DMS153 treated with DMSO at 0.1 percent for 48 hours (cell line): ENCODE results near the gene DYRK4.

ENCODE experiments used
- DNase-seq: peaks from one replicate; lab custom pipeline; 2025; ENCODE audit not compliant: unreplicated experiment; lab: John Stamatoyannopoulos, UW

DYRK4 gene

DNA sequence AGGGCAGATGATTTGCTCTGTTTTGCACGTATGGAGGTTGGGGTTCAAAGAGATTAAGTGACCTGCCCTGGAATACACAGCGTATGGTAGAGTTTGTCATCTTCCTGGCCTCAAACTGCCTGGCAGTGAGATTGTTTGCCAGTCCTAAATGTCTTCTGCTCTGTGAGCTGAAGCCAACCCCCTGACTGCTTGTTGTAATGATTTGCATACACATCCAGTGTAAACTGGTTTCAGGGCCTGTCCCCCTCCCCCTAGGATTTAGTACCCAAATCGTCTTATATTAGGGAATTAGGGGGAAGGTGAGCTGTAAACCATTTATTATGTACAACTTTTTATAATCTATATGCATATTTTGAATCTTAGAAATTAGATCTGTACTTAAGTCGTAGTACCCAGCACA, 48.5 kb downstream of the DYRK4 start:
- DNase-seq = no peak

GRCh38 chr12:4615667-4616066, 53.7 kb downstream of the DYRK4 start:
- DNase-seq = no peak

DNA sequence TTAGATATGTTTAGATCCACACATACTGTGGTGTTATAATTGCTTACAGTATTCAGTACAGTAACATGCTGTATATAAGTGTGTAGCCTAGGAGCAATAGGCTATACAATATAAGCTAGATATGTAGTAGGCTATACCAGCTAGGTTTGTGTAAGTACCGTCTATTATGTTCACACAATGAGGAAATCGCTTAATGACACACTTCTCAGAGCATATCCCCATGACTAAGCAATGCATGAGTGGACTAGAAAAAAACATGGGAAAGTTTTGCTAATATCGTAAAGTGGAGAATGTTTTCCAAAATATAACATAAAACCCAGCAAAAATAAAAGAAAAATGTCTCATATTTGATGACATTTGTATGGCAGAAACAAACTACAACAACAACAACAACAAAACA, 59.5 kb downstream of the DYRK4 start:
- DNase-seq = peak; percentile 2

GRCh38 chr12:4626543-4626942, 64.5 kb downstream of the DYRK4 start:
- no peak for DNase-seq

- DNase-seq = no peak
Measured at GRCh38 chr12:4628406-4628805, 66.4 kb downstream of the DYRK4 start.

GRCh38 chr12:4630262-4630661, 68.3 kb downstream of the DYRK4 start:
- no peak for DNase-seq

DNA sequence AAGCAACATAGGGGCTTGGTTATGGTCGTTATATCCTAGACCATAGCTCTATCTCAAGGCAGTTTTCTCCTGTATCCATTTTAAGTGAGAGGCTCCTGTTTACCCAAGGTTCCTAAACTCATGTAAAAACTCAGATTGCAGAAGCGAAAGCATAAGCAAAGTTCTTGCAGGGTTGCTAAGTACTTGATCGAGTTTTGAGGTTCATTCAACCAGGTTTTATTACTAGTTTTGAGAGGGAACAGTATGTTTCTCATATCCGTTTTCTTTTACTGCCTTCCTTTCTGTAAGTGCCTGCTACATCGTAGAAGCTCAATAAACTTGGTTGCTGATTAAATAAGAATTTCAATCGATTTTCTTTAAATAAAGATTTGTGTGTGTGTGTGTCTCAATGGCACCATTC, 81.7 kb downstream of the DYRK4 start:
- DNase-seq = no peak

DNA sequence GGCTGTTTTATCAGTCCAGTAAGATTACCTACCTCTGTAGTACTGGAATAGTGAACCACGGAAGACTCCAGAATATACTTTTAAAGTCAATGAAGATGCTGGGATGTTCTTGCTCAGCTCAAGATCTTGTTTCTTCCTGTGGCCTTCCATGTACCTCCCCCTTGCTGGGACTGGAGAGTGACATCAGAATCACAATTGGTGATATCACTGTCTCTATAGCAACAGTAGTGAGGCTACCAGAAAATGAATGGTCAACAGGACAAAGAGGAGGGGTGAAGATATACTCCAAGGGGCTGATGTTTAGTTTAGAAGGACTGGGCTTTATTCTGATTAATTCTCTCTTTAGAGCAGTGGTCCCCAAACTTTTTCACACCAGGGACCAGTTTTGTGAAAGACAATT, 83.0 kb downstream of the DYRK4 start:
- no peak for DNase-seq

DNA sequence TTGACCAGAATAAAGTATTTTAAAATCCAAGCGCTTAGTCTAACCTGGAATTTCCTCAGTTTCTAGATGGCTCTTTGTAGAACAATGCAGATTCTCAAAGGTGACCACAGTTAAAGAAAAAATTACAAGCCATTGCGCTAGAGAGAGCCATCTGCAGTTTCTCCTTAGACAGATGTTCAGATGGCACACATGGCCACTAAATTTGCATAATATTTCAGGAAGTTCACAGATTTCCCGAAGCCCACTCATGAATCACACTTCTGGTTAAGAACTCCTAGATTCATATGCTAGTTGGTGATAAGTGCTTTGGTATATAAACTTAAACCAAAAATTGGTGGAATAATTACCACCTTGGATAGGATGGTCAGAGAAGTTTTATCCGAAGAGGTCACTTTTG, 86.1 kb downstream of the DYRK4 start:
- DNase-seq = no peak

DNA sequence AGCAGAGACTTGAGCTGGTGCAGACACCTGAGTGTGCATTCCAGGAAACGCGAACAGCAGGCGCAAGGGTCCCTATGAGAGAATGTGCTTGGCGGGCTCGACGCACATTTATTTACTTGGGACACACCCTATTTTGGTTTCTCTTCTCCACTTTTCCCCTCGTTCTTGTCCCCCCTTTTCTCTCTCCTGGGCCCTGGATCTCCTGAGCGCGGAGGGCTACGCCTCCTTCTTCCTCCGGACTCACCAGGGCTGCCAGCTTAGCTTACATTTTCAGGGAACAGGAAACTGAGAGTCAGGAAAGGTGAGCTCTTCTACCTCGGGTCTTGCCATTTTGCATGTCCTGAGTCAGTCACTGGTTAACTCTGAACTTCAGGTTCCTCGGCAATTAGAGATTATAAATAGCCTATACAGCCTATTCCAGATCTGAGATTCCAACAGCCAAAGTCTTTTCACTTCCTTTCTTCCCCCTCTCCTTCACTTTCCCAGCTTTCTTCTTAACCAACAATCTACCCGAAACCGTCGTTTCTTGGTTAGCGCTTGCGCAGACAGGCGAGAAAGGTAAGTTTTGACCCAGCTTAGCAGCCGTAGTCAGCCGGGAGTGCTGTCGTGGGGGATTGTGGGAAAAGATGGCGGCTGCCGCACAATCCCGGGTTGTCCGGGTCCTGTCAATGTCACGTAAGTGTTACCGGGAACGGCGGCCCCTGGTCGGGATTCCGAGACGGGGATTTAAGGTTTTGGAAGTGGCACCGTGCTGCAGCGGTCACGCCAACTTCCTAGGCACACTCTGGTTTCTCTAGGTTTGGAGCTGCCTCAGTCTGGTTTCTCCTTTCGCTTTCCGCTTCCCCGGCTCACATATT, 86.7 kb downstream of the DYRK4 start, which contains the start of the genes AKAP3 and NDUFA9:
AKAP3 (minus strand) TSS at position 551 of the 857 bp plus-strand sequence. CDS start 10,855 bp downstream, outside the sequence.
NDUFA9 (plus strand) TSS at position 614 of the 857 bp plus-strand sequence; CDS start at position 627, 13 bp downstream.
- peak; percentile 77 for DNase-seq

- DNase-seq = no peak
Measured at GRCh38 chr12:4649358-4649661, 87.3 kb downstream of the DYRK4 start.

DNA sequence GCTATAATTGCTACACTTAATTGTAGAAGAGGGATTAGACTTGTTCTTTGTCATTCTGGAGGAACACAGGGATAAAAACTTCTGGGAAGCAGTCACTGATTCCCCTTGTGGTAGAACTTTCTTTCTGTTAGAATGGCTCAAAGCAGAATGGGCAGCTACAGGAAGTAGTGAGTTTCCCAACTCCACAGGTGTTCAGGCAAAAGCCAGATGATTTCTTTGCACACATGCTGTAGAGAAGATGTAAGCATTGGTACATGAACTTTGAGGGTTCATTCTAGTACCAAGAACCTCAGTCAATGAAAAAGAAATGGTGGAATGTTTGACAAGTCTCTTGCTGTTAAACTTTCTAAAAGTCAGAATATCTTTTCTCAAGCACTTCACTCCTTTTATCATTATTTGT, 91.2 kb downstream of the DYRK4 start:
- no peak for DNase-seq

DNA sequence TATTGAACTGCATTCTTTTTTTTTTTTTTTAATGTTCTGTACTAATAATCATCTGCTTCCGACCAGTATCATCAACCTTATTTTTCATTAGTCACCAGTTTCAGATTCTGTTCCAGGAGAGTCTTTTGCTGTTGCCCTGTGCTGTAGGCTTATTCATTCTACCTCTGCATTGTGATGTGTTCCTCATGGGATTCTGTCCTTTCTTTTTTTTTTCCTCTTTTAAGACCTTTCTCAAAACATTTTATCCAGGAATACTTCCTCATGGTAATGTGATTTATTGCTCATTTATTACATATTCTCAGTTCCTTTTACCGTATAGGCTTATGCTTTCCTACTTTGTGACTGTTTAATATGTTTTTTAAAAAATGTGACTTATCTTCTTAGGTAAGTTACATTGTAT, 91.7 kb downstream of the DYRK4 start:
- DNase-seq = no peak
